NCI-H82 treated with DMSO at 0.1 percent for 48 hours (cell line): ENCODE results near the gene OR8G5.
"Not testable (repeated sequence)": the region's sequence is repeated elsewhere in the genome, so short reads cannot be mapped to it uniquely, and the experiment has no call there.

Experiments used
- DNase-seq: peaks from one replicate; lab custom pipeline; 2025; ENCODE audit not compliant: unreplicated experiment; lab: John Stamatoyannopoulos, UW

The OR8G5 gene

DNA sequence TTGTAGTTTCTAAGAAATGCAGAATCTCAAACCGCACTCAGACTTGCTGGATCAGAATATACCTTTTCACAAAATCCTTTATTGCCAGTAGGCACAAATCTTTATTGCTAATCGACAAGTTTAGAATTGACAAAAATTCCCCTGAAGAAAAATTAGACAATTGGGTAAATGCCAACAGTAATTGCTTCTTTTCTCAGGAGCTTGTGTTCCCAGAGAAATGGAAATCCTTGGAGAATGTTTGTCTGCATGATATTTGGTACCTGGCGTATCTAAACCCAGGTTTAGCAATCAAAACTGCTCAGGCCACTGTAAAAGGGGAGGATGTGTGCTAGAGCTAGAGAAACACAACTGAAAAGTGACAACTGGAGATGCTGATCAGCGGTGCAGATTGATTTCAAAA, at the start of gene OR8G5:
TSS of gene OR8G5 (plus strand) at position 301 of the 400 bp plus-strand sequence. CDS start 8,556 bp downstream, outside the sequence.
- no peak for DNase-seq

DNA sequence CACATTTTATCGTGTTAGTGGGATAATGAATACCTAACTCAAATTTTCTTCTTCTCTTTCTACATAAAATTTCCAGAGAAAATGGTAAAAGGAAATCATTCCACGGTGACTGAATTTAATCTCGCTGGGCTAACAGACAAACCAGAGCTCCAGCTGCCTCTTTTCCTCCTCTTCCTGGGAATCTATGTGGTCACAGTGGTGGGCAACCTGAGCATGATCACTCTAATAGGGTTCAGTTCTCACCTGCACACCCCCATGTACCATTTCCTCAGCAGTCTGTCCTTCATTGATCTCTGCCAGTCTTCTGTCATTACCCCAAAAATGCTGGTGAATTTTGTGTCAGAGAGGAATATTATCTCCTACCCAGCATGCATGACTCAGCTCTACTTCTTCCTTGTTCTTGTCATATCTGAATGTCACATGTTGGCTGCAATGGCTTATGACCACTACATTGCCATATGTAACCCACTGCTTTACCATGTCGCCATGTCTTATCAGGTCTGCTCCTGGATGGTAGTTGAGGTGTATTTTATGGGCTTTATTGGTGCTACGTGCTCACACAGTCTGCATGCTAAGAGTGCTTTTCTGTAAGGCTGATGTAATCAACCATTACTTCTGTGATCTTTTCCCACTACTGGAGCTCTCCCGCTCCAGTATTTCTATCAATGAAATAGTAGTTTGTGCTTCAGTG, 48.9 kb upstream of the OR8G5 start:
- DNase-seq = no peak

- DNase-seq = no peak
Measured at GRCh38 chr11:124209824-124210357, 46.3 kb upstream of the OR8G5 start.

GRCh38 chr11:124210421-124210820, 45.8 kb upstream of the OR8G5 start:
- DNase-seq = no peak

DNA sequence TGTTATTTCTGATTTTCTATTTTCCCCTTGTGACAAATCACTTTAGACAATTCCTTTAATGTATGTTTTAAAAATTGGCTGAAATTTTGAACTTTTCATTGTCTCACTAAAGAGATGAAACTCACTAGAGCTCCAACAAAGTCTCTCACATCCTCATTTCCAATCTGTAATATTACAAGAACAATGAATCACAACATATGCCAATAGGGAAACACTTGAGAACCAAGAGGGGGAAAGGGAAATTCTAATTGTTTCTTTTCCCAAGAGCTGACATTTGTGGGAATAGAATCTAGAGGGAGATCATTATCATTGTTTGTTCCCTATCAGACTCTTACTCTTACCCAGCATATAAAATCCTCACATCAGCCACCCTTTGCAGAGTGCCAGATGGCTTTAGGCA, 44.9 kb upstream of the OR8G5 start:
- no peak for DNase-seq

DNA sequence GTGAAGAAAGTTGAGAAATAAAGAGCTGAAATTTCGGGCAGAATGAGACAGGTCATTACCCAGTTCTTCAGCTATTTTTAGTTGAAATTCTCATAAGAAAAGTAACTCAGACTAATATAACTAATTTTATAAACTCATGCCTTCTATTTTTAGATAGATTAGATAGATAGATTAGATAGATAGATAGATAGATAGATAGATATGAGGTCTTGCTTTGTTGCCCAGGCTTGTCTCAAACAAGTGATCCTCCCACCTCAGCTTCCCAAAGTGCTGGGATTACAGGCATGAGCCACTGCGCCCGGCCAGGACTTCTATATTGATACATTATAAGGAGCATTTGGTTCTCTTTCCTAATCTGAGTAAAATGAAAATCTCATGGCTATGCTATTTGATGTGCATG, 42.1 kb upstream of the OR8G5 start:
- no peak for DNase-seq

GRCh38 chr11:124219126-124219525, 37.0 kb upstream of the OR8G5 start:
- no peak for DNase-seq

- no peak for DNase-seq
Measured at GRCh38 chr11:124222407-124222806, 33.8 kb upstream of the OR8G5 start.

DNA sequence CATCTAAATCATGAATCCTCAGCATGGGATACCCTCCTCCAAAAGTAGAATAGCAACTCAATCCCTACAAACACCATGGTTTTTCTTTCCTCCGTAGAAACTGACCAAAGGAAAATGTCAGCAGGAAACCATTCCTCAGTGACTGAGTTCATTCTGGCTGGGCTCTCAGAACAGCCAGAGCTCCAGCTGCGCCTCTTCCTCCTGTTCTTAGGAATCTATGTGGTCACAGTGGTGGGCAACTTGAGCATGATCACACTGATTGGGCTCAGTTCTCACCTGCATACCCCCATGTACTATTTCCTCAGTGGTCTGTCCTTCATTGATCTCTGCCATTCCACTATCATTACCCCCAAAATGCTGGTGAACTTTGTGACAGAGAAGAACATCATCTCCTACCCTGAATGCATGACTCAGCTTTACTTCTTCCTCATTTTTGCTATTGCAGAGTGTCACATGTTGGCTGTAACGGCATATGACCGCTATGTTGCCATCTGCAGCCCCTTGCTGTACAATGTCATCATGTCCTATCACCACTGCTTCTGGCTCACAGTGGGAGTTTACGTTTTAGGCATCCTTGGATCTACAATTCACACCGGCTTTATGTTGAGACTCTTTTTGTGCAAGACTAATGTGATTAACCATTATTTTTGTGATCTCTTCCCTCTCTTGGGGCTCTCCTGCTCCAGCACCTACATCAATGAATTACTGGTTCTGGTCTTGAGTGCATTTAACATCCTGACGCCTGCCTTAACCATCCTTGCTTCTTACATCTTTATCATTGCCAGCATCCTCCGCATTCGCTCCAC, 31.4 kb upstream of the OR8G5 start:
- not testable (repeated sequence) for DNase-seq

DNA sequence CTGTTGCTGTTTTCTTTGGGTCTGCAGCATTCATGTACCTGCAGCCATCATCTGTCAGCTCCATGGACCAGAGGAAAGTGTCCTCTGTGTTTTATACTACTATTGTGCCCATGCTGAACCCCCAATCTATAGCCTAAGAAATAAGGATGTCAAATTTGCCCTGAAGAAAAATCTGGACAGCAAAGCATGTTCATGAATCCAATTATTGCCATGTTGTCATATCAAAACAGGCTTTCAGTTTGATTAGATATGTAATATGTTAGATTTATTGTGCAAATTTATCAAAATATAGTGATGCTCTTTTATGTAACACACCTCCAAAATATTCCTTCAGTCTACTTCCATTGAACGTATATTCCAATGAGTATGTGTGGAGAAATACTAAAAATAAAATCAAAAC, 30.7 kb upstream of the OR8G5 start:
- DNase-seq = no peak

- DNase-seq = no peak
Measured at GRCh38 chr11:124233376-124233775, 22.8 kb upstream of the OR8G5 start.

DNA sequence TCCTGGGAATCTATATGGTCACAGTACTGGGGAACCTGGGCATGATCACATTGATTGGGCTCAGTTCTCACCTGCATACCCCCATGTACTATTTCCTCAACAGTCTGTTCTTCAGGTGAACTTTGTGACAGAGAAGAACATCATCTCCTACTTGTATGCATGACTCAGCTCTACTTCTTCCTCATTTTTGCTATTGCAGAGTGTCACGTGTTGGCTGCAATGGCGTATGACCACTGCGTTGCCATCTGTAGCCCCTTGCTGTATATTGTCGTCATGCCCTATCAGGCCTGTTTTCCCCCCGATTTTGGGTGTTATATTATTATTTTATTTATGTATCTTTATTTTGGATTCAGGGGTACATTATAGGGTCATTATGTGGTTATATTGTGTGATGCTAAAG, 17.7 kb upstream of the OR8G5 start:
- no peak for DNase-seq

DNA sequence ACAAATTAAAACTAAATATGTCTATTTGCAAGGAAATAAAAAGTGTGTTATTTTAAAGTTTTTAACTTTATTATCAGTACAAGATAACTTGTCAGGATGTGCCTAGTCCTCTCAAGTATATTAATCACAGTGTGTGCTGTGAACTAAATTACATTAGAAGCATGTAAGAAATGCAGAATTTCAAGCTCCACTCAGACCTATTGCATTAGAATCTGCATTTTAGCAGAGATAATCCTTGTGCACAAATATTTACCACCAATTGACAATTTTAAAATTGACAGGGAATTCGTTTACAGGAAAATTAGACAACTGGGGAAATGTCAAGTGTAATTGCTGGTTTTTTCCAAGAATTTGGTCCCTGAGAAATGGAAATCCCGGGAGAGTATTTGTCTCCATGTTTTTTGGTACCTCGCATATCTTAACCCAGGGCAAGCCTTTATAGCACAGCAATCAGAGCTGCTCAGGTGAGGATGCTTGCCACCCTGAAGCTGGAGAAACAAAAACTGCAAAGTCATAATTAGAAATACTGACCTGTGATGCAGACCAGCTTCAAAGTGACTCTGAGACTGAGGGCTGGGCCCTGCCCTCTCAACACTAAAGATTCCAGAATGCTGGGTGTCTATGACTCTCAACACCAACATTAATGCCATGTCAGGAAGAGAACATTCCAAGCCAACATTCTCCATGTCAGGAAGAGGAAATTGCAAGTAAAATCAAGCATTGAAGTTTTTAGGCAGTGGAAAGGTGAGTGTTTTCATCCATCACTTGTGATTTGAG, 15.4 kb upstream of the OR8G5 start, which contains the start of gene OR8G1:
TSS of gene OR8G1 (plus strand) at position 475 of the 777 bp plus-strand sequence. CDS start 8,581 bp downstream, outside the sequence.
- no peak for DNase-seq

DNA sequence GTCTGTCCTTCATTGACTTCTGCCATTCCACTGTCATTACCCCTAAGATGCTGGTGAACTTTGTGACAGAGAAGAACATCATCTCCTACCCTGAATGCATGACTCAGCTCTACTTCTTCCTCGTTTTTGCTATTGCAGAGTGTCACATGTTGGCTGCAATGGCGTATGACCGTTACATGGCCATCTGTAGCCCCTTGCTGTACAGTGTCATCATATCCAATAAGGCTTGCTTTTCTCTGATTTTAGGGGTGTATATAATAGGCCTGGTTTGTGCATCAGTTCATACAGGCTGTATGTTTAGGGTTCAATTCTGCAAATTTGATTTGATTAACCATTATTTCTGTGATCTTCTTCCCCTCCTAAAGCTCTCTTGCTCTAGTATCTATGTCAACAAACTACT, 6.3 kb upstream of the OR8G5 start:
- not testable (repeated sequence) for DNase-seq

- not testable (repeated sequence) for DNase-seq
Measured at GRCh38 chr11:124265041-124265440, 8.9 kb downstream of the OR8G5 start.

GRCh38 chr11:124270886-124271285, 14.7 kb downstream of the OR8G5 start:
- peak; percentile 62 for DNase-seq

GRCh38 chr11:124274000-124274399, 17.8 kb downstream of the OR8G5 start:
- DNase-seq = no peak

- DNase-seq = no peak
Measured at GRCh38 chr11:124276081-124276480, 19.9 kb downstream of the OR8G5 start.

- no peak for DNase-seq
Measured at GRCh38 chr11:124277207-124277606, 21.0 kb downstream of the OR8G5 start.

DNA sequence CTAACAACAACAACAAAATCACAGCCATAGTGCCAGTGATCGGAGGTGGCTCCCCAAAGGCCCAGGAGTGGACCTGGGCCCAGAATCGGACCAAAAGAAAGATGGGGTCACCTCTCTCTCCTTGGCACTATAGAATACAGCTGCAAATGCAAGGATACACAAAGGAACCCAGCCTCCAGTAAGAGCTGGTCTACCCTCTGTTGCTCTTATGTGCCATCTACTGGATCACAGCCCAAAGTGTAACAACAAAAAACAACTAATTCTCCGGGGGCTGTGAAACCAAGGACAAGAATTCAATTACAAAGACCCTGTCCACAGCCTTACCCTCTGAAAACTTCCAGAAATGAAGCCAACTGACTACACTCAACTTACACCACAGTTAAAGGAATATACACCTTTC, 21.6 kb downstream of the OR8G5 start:
- no peak for DNase-seq

DNA sequence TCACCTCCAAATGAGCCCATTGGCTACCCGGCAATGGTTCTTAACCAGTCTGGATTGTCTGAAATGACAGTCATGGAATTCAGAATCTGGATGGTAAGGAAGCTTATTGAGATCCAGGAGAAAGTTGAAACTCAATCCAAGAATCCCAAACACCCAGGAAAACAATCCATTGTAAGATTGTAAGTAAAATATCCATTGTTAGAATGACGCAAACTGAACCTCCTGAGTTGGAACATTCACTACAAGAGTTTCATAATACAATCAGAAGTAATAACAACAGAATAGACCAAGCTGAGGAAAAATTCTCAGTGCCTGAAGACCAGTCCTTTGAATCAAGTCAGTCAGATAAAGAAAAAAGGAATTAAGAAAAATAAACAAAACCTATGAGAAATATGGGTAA, 22.1 kb downstream of the OR8G5 start:
- no peak for DNase-seq
